K562 (cell line): ENCODE results near the gene VPS35.
"Not testable (repeated sequence)": the region's sequence is repeated elsewhere in the genome, so short reads cannot be mapped to it uniquely, and the experiment has no call there.

Source experiments
- ARNT ChIP-seq, 2 experiments: fragments of 450-650 bp; IDR thresholded peaks; 2 replicates each; pipeline ENCODE4 v1.6.1; 2016; ENCODE audit warnings: mild to moderate bottlenecking in 1 of 2
- CBX8 ChIP-seq: fragments of 200-600 bp; sonication (generic); IDR thresholded peaks from 2 replicates; pipeline ENCODE4 v1.6.1; 2012; ENCODE audit warnings: borderline replicate concordance, mixed run types, low read depth, mild to moderate bottlenecking, moderate library complexity, mixed read lengths, low read length, control low read depth, inconsistent platforms; ENCODE audit not compliant: poor library complexity, severe bottlenecking; ENCODE audit errors: extremely low read depth
- KDM5B ChIP-seq: fragments of 200-600 bp; sonication (generic); IDR thresholded peaks from 2 replicates; pipeline ENCODE4 v1.6.1; 2012; ENCODE audit warnings: low read depth, mild to moderate bottlenecking, moderate library complexity, low read length, control low read depth, inconsistent platforms; ENCODE audit not compliant: insufficient replicate concordance
- MEF2D ChIP-seq: conservative IDR thresholded peaks from 2 replicates; pipeline ENCODE4 v1.6.1; 2016; ENCODE audit warnings: low read depth, missing genetic modification characterization, missing compliant biosample characterization
- POLR2A ChIP-seq: fragments of 450-650 bp; conservative IDR thresholded peaks from 2 replicates; pipeline ENCODE4 v1.6.1; 2016
- RBM22 ChIP-seq: fragments of 200-400 bp; formaldehyde crosslinking; IDR thresholded peaks from 2 replicates; pipeline ENCODE4 v1.6.1; 2018; ENCODE audit warnings: low read length, low read depth; ENCODE audit not compliant: poor library complexity, severe bottlenecking
- SAFB2 ChIP-seq: fragments of 200-400 bp; formaldehyde crosslinking; IDR thresholded peaks from 2 replicates; pipeline ENCODE4 v1.6.1; 2018; ENCODE audit warnings: borderline replicate concordance, low read length, low read depth, moderate library complexity; ENCODE audit not compliant: severe bottlenecking
- ZNF274 ChIP-seq: IDR thresholded peaks from 2 replicates; pipeline ENCODE4 v1.6.1; 2011; ENCODE audit warnings: low read depth, mild to moderate bottlenecking, low read length, moderate library complexity, borderline replicate concordance
- ZNF3 ChIP-seq: fragments of 250-450 bp; sonication (Bioruptor Pico); IDR thresholded peaks from 2 replicates; pipeline ENCODE4 v1.5.0; 2021; ENCODE audit warnings: mild to moderate bottlenecking, moderate library complexity
- ZNF696 ChIP-seq: fragments of 250-450 bp; sonication (Bioruptor Pico); conservative IDR thresholded peaks from 2 replicates; pipeline ENCODE4 v1.4.0; 2020; ENCODE audit warnings: mild to moderate bottlenecking, moderate library complexity
- ZSCAN29 ChIP-seq: fragments of 450-650 bp; IDR thresholded peaks from 2 replicates; pipeline ENCODE4 v1.6.1; 2017
- TF ChIP-seq, protein P1 (sequence below), 2 experiments: fragments of 450-650 bp in 1 of 2; sonication (generic) in 1 of 2; formaldehyde crosslinking in 1 of 2; IDR thresholded peaks in 1 of 2; conservative IDR thresholded peaks in 1 of 2; 2 replicates each; pipeline versions ENCODE4 v1.6.1 to v1.8.1; 2016 to 2023; ENCODE audit warnings: mild to moderate bottlenecking in 2 of 2, moderate library complexity in 2 of 2, inconsistent platforms in 1 of 2, missing genetic modification reagents in 1 of 2
- TF ChIP-seq, protein P2 (sequence below): sonication (generic); formaldehyde crosslinking; IDR thresholded peaks from 2 replicates; pipeline ENCODE4 v1.4.0; 2020; ENCODE audit warnings: mild to moderate bottlenecking, missing genetic modification reagents

DNA sequence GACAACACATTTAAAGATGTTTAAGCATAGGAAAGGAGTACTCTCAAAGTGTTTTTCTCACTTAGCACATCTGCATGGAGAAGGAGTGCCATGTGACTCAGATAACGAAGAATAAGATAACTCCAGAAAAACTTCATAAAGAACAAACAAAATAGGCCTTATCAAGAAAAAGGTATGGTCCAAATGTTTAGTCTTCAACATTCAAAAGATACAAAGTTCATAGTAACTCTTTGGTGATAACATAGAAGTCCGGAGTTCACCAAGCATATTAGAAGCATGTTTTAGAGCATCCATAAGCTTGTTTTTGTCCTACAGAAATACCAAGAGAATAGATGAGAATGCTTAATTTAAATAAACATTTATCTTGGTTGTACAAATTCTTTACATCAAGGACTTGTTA is 7.1 kb downstream of the VPS35 start:
- not testable (repeated sequence) for TF ChIP-seq KDM5B; MEF2D; CBX8; POLR2A; ZNF696 (CRISPR knock-in tag); ARNT (IDR thresholded peaks at IDR 0.05); ZNF3 (CRISPR knock-in tag); SAFB2; ZSCAN29; ZNF274; RBM22
- TF ChIP-seq, protein P1, sequence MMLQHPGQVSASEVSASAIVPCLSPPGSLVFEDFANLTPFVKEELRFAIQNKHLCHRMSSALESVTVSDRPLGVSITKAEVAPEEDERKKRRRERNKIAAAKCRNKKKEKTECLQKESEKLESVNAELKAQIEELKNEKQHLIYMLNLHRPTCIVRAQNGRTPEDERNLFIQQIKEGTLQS (IDR thresholded peaks at IDR 0.05) = not testable (repeated sequence)
- TF ChIP-seq, protein P1 (CRISPR knock-in tag; conservative IDR thresholded peaks at IDR 0.05) = not testable (repeated sequence)
- TF ChIP-seq, protein P2, sequence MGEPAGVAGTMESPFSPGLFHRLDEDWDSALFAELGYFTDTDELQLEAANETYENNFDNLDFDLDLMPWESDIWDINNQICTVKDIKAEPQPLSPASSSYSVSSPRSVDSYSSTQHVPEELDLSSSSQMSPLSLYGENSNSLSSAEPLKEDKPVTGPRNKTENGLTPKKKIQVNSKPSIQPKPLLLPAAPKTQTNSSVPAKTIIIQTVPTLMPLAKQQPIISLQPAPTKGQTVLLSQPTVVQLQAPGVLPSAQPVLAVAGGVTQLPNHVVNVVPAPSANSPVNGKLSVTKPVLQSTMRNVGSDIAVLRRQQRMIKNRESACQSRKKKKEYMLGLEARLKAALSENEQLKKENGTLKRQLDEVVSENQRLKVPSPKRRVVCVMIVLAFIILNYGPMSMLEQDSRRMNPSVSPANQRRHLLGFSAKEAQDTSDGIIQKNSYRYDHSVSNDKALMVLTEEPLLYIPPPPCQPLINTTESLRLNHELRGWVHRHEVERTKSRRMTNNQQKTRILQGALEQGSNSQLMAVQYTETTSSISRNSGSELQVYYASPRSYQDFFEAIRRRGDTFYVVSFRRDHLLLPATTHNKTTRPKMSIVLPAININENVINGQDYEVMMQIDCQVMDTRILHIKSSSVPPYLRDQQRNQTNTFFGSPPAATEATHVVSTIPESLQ = not testable (repeated sequence)
